ENCODE results near the gene BRD3OS. TPM values are rescaled to one million over a fixed set of nuclear protein-coding genes. Genes with fewer than 3 reads are reported as not detected.

BRD3OS gene
- total and polyA plus RNA-seq, 2 donors (not counting 3 experiments of a cell fraction or from before 2014, with no cell fraction given), result 11.9 to 15.4 TPM

DNA sequence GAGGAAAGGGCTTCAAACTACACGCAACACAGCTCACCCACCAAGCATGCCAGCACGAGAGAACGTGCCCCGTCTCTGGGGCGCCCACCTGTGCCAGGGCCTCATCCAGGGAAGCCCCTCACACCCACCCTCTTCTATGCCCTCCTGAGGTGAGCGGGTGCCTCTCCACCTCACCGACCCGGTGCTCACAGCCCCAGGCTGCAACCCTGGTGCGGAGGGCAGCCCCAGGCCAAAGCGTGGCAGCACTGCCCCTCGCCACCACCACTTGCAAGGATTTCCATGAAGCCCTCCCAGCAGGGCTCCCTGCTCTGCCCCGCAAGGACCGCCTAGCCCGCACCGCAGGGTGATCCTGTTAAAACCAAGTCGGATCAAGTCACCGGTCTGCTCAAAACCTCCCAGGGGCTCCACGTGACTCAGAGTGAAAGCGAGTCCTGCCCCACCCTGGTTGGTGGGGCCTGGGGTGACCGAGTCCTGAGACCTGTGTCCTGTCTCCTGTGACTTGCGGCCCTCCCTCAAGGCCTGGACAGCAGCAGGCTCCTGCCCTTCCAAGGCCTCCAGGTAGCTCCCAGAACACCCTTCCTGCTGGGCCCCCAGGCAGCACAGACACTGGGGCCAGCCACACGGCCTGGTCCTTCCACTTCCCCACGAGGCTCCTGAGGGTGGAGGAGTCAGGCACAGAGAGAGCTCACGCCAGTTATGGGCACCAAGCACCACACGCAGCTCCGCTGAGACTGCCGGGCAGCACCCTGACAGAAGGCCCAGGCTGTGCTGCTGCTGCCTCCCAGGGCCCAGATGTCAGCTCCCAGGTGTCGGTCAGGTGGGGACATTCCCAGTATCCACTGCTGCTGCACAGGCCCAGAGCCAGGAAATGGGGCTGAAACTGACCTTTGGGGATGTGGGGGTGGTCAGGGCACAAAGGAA lies 29.9 kb downstream of the BRD3OS start:
- Histone ChIP-seq H3K9ac (replicated peaks; ENCODE audit: extremely low read depth, insufficient read depth, low read length) (no peak overlapping the region), H3K4me1 (ENCODE audit: control insufficient read depth, extremely low read depth, insufficient read depth, low read length) (peaks cover 8% of the 10 kb centered on the region), H3K79me2 (ENCODE audit: control insufficient read depth, insufficient read depth, low read length) (peaks cover 57% of the 10 kb centered on the region), H2AFZ (ENCODE audit: low read depth, low read length) (no peak overlapping the region), H3K9me3 (replicated peaks; ENCODE audit: control insufficient read depth, insufficient read depth, low read length) (no peaks in the 10 kb centered on the region), H4K20me1 (replicated peaks; ENCODE audit: control insufficient read depth, extremely low read depth, insufficient read depth, low read length) (no peaks in the 10 kb centered on the region), H3K4me2 (ENCODE audit: insufficient read depth, low read length) (no peak overlapping the region), H3K4me3 (replicated peaks in 1 of 3; ENCODE audit: insufficient read depth in 1 of 3, low read depth in 1 of 3, low read length in 3 of 3) (no peak overlapping the region), H3K9me1 (replicated peaks; ENCODE audit: control insufficient read depth, extremely low read depth, insufficient read depth, low read length) (no peaks in the 10 kb centered on the region), H3K27ac (ENCODE audit: insufficient read depth, low read depth, low read length) (no peak overlapping the region), H3K27me3 (ENCODE audit: control insufficient read depth in 2 of 2, insufficient read depth in 2 of 2, low read length in 2 of 2) (no peaks in the 10 kb centered on the region), H3K36me3 (ENCODE audit: control insufficient read depth in 2 of 2, extremely low read depth in 1 of 2, insufficient read depth in 2 of 2, low read length in 2 of 2) (peaks cover 0 to 30% of the 10 kb centered on the region in 2 experiments)
- dilution Hi-C loops (cut with MboI; ENCODE audit: extremely low pct_ligation_motif_present, low sequenced_read_pairs), result no loop called here
- TF ChIP-seq GATA2 (IDR thresholded peaks at IDR 0.05; ENCODE audit: insufficient read depth, insufficient read length, low read depth, low read length), result no peak
- TF ChIP-seq, protein P1, sequence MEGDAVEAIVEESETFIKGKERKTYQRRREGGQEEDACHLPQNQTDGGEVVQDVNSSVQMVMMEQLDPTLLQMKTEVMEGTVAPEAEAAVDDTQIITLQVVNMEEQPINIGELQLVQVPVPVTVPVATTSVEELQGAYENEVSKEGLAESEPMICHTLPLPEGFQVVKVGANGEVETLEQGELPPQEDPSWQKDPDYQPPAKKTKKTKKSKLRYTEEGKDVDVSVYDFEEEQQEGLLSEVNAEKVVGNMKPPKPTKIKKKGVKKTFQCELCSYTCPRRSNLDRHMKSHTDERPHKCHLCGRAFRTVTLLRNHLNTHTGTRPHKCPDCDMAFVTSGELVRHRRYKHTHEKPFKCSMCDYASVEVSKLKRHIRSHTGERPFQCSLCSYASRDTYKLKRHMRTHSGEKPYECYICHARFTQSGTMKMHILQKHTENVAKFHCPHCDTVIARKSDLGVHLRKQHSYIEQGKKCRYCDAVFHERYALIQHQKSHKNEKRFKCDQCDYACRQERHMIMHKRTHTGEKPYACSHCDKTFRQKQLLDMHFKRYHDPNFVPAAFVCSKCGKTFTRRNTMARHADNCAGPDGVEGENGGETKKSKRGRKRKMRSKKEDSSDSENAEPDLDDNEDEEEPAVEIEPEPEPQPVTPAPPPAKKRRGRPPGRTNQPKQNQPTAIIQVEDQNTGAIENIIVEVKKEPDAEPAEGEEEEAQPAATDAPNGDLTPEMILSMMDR (IDR thresholded peaks at IDR 0.05; ENCODE audit: extremely low read depth in 1 of 2, insufficient read depth in 1 of 2, low read depth in 1 of 2, low read length in 2 of 2), result no peak
- no peak for TF ChIP-seq JUN (IDR thresholded peaks at IDR 0.05; ENCODE audit: borderline replicate concordance, insufficient read depth, insufficient read length, low read depth)
- no peak for TF ChIP-seq POLR2AphosphoS5 (IDR thresholded peaks at IDR 0.05; ENCODE audit: insufficient read depth, low read depth, low read length)
- TF ChIP-seq FOS (IDR thresholded peaks at IDR 0.05; ENCODE audit: borderline replicate concordance, insufficient read depth, low read length), result no peak
- TF ChIP-seq, protein P2, sequence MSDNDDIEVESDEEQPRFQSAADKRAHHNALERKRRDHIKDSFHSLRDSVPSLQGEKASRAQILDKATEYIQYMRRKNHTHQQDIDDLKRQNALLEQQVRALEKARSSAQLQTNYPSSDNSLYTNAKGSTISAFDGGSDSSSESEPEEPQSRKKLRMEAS (IDR thresholded peaks at IDR 0.05; ENCODE audit: insufficient read depth, insufficient read length), result no peak
- no peak for TF ChIP-seq MYC (IDR thresholded peaks at IDR 0.05; ENCODE audit: low read depth, low read length)
- no peak for TF ChIP-seq POLR2A (IDR thresholded peaks at IDR 0.05; ENCODE audit: low read depth, low read length)
- no peak for TF ChIP-seq EZH2 (IDR thresholded peaks at IDR 0.05; ENCODE audit: borderline replicate concordance, low read depth, low read length, severe bottlenecking)
- intact Hi-C loops (cut with micrococcal nuclease), result no loop called here
- POLR2A ChIA-PET, result no interaction called here
- BruUV-seq (replicated peaks), result no TSS peak
- CTCF ChIA-PET, result interaction anchor here (1.3 kb wide), 1 partner anchor 12 kb away, joined by 4 read pairs; no protein-coding TSS in a partner anchor
- no peak for DNase-seq (ENCODE audit: low read depth, low spot score)
- no peak for FAIRE-seq
